SK-N-SH treated with all-trans-retinoic acid at 6 μM for 48 hours (cell line): ENCODE measurements around the gene FGF10.

Experiments used
- PATZ1 ChIP-seq: fragments of 250-450 bp; sonication (Bioruptor Pico); IDR thresholded peaks from 2 replicates; pipeline ENCODE4 v1.8.0; 2020; ENCODE audit warnings: mild to moderate bottlenecking, moderate library complexity, borderline replicate concordance
- TCF4 ChIP-seq: fragments of 250-450 bp; sonication (Bioruptor Pico); IDR thresholded peaks from 2 replicates; pipeline ENCODE4 v1.8.0; 2021; ENCODE audit warnings: mild to moderate bottlenecking, moderate library complexity, borderline replicate concordance

- TF ChIP-seq TCF4 (no peak), PATZ1 (no peak)
Measured at GRCh38 chr5:44329716-44330115, 59.5 kb downstream of the FGF10 start.
